GM12801 (cell line): Measurements from ENCODE around the gene SLC38A3.

ENCODE experiments used
- CTCF ChIP-seq: IDR thresholded peaks from one replicate; pipeline ENCODE4 v1.5.1; 2011; ENCODE audit warnings: control low read depth; ENCODE audit not compliant: insufficient read length; ENCODE audit errors: extremely low read depth

SLC38A3 gene

GRCh38 chr3:50255251-50255615 lies 50.2 kb downstream of the SLC38A3 start:
- TF ChIP-seq CTCF: no peak

- TF ChIP-seq CTCF: no peak
Measured at GRCh38 chr3:50256978-50257890, 52.2 kb downstream of the SLC38A3 start.

GRCh38 chr3:50258029-50258680 lies 53.1 kb downstream of the SLC38A3 start:
- no peak for TF ChIP-seq CTCF

GRCh38 chr3:50258979-50259378 lies 53.9 kb downstream of the SLC38A3 start:
- TF ChIP-seq CTCF: no peak

GRCh38 chr3:50259432-50260026 lies 54.5 kb downstream of the SLC38A3 start:
- no peak for TF ChIP-seq CTCF

GRCh38 chr3:50260027-50260941 lies 55.2 kb downstream of the SLC38A3 start:
- no peak for TF ChIP-seq CTCF
